SH-SY5Y (cell line): ENCODE data around the gene SAMD4A.

Source experiments
- GATA2 ChIP-seq: IDR thresholded peaks from 2 replicates; pipeline ENCODE4 v1.6.1; 2011; ENCODE audit warnings: mild to moderate bottlenecking, low read depth, low read length
- GATA3 ChIP-seq: IDR thresholded peaks from 2 replicates; pipeline ENCODE4 v1.6.1; 2011; ENCODE audit warnings: low read depth, mild to moderate bottlenecking, low read length, moderate library complexity

DNA sequence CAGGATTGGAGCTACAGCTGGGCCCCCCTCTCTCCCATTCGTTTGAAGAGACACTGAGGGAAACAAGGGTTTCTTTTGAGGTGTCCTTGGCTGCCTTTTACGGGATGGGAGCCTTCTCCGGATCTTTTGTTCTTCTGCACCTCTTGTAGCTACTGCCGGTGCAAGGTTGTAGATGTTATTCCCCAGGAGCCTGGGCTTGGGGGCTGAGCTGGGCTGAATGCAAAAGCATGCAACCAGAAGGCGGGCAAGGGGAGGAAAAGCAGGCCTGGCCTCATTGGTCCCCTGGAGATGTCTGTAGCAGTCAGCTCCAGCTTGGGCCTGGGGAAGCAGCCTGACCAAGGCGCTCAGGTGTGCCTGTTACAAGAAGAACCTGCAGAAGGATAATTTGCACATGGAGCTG is 225.4 kb downstream of the SAMD4A start:
- TF ChIP-seq GATA2 (no peak), GATA3 (no peak)
